ENCODE measurements around the gene IGSF21. TPM values are rescaled to one million over a fixed set of nuclear protein-coding genes. Genes with fewer than 3 reads are reported as not detected.

Gene IGSF21
- total RNA-seq, 4 donors from 2014 or later = 0.11 to 2.6 (median 0.69) TPM

DNA sequence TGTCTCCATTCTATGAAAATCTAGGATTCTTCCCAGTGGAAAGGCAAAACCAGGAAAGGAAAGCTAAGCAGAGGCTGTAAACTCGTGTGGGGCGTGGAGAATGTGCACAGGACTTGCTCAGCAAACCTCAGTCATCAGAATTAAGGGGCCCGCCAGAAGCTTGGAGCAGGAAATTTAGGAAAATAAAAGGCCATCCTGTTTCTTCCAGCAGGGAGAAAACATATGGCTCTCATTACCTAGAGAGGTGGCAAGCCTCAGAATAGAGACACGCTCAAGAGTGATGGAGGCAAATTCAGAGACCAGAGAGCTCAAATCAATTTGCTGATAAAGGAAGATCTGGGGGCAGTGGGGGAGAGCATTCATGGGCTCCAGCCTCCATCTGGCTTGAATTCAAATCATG lies 221.2 kb downstream of the IGSF21 start:
- Histone ChIP-seq H3K4me1 (no peaks in the 10 kb centered on the region), H3K4me3 (replicated peaks in 1 of 3) (no peak overlapping the region), H3K27ac (no peak overlapping the region), H3K9me3 (no peaks in the 10 kb centered on the region), H3K27me3 (no peaks in the 10 kb centered on the region), H3K36me3 (no peaks in the 10 kb centered on the region)
- TF ChIP-seq POLR2A (IDR thresholded peaks at IDR 0.05) = no peak
- TF ChIP-seq, protein P1, sequence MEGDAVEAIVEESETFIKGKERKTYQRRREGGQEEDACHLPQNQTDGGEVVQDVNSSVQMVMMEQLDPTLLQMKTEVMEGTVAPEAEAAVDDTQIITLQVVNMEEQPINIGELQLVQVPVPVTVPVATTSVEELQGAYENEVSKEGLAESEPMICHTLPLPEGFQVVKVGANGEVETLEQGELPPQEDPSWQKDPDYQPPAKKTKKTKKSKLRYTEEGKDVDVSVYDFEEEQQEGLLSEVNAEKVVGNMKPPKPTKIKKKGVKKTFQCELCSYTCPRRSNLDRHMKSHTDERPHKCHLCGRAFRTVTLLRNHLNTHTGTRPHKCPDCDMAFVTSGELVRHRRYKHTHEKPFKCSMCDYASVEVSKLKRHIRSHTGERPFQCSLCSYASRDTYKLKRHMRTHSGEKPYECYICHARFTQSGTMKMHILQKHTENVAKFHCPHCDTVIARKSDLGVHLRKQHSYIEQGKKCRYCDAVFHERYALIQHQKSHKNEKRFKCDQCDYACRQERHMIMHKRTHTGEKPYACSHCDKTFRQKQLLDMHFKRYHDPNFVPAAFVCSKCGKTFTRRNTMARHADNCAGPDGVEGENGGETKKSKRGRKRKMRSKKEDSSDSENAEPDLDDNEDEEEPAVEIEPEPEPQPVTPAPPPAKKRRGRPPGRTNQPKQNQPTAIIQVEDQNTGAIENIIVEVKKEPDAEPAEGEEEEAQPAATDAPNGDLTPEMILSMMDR (IDR thresholded peaks at IDR 0.05) = no peak
- DNase-seq = no peak
- intact Hi-C loops (cut with DNase I) = no loop called here
- 44 to 48% methylated on average over 4 of the region's 4 CpGs for WGBS, 2 donors

DNA sequence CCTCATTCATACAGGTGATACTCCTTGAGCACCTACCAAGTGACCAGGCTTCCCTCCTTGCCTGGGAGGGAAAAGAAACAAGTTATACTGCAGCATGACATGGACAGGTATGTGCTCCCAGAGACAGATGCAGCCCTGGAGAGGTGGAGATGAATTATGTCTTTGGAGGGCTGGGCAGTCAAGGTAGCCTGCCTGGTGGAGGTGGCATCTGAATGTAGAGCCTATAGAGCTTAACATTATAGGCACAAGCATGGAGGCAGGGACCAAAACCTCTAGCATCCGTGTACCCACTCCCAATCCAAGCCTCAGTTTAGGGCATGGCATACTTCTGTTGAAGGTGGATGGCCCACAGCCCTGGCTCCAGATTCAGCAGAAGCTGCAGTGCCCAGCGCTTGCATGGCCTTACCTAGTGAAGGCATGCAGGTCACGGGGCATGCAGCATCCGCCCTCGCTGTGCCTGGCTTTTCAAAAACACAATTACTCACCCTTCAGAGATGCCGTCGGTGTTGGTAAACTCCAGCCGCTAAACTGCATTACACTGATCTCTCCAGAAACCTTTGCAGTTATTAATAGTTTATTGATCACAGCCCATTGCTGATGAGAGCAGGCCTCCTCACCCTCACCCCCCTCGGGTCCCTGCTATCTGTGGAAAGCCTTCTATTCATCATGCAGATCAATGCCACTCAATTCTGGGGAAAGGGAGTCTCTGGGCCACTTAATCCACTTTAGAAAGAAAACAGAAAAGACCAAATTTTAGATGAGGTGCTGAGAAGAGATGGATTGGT lies 222.1 kb downstream of the IGSF21 start:
- Histone ChIP-seq H3K4me3 (replicated peaks in 1 of 3) (no peak overlapping the region), H3K36me3 (no peaks in the 10 kb centered on the region), H3K9me3 (no peaks in the 10 kb centered on the region), H3K27me3 (no peaks in the 10 kb centered on the region), H3K4me1 (no peaks in the 10 kb centered on the region), H3K27ac (no peak overlapping the region)
- WGBS, 2 donors = 72 to 80% methylated on average over 6 to 9 of the region's 9 CpGs
- intact Hi-C loops (cut with DNase I) = no loop called here
- TF ChIP-seq, protein P1 (IDR thresholded peaks at IDR 0.05) = no peak
- TF ChIP-seq POLR2A (IDR thresholded peaks at IDR 0.05) = no peak
- no peak for DNase-seq

DNA sequence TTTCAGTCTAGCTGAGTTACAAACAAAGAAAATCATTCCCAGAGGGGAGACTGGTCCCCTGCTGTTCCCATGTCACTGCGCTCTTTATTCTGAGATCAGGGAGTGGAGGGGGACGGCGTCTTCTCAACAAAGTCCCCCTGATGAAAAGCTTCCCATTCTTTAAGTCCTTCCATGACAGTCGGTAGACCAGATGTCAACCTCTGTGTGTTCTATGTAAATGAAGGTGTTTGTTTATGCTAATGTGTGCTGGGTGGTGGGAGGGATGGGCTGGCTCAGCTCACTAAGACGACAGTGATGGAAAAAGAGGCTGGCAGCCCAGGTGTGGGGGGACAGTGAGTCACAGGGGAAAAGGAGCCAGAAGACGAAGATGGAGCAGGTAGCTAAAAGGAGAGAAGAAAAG lies 225.0 kb downstream of the IGSF21 start:
- intact Hi-C loops (cut with DNase I) = no loop called here
- TF ChIP-seq POLR2A (IDR thresholded peaks at IDR 0.05) = no peak
- TF ChIP-seq, protein P1 (IDR thresholded peaks at IDR 0.05) = no peak

DNA sequence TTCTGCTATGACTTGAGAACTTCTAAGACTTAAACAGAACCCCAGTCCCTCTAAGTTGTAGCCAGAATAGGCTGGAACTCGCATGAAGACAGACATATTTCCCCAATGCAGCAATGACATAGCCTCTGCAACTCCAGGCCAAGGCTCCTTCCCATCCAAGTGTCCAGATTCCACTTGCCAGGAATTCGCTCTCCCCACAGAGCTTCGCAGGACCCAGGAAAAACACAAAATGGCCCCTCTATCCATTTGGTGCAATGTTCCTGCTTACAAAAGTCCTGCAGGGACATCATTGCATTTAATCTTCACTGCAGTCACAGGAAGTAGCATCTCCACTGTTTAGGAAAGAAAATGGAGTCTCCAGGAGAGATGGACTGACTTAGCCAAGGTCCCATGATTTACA lies 225.6 kb downstream of the IGSF21 start:
- no peak overlapping the region for H3K27ac ChIP-seq
- no peaks in the 10 kb centered on the region for H3K36me3 ChIP-seq
- no peak for TF ChIP-seq POLR2A (IDR thresholded peaks at IDR 0.05)
- TF ChIP-seq, protein P1 (IDR thresholded peaks at IDR 0.05) = no peak
- no peak overlapping the region for H3K4me3 ChIP-seq (replicated peaks in 1 of 3)
- intact Hi-C loops (cut with DNase I) = no loop called here
- no peaks in the 10 kb centered on the region for H3K9me3 ChIP-seq
- WGBS, 2 donors = 61 to 80% methylated on average over 3 of the region's 3 CpGs
- no peaks in the 10 kb centered on the region for H3K27me3 ChIP-seq
- no peaks in the 10 kb centered on the region for H3K4me1 ChIP-seq
- no peak for DNase-seq

More for the DNA sequence above, 225.0 kb downstream of the IGSF21 start:
- whole genome bisulfite sequencing, 2 donors = 25 to 27% methylated on average over 6 of the region's 6 CpGs
- DNase-seq = no peak
- Histone ChIP-seq H3K9me3 (no peaks in the 10 kb centered on the region), H3K27ac (no peak overlapping the region), H3K27me3 (no peaks in the 10 kb centered on the region), H3K36me3 (no peaks in the 10 kb centered on the region), H3K4me3 (replicated peaks in 1 of 3) (no peak overlapping the region), H3K4me1 (no peaks in the 10 kb centered on the region)

DNA sequence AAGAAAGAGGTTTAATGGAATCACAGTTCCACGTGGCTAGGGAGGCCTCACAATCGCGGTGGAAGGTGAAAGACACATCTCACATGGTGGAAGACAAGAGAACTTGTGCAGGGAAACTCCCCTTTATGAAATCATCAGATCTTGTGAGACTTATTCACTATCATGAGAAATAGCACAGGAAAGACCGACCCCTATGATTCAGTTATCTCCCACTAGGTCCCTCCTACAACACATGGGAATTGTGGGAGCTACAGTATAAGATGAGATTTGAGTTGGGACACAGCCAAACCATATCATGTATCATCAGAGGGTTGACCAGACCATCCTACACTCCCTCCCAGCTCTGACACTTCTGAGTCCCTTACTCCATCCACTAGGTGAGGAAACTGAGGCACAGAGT lies 229.2 kb downstream of the IGSF21 start:
- WGBS, 2 donors = 79 to 91% methylated on average over 4 of the region's 4 CpGs
- no peaks in the 10 kb centered on the region for H3K4me1 ChIP-seq
- H3K4me3 ChIP-seq (replicated peaks in 1 of 3) = no peak overlapping the region
- no peaks in the 10 kb centered on the region for H3K36me3 ChIP-seq
- H3K27me3 ChIP-seq = no peaks in the 10 kb centered on the region
- intact Hi-C loops (cut with DNase I) = no loop called here
- no peak for DNase-seq
- no peak overlapping the region for H3K27ac ChIP-seq
- no peaks in the 10 kb centered on the region for H3K9me3 ChIP-seq
- no peak for TF ChIP-seq POLR2A (IDR thresholded peaks at IDR 0.05)
- TF ChIP-seq, protein P1 (IDR thresholded peaks at IDR 0.05) = no peak

All from thyroid gland (tissue), 4 donors.